ENCODE results near the gene AHI1.
A peak's percentile ranks its signal among the peaks of the same experiment; 100 is the strongest.
"Not testable (repeated sequence)": the region's sequence is repeated elsewhere in the genome, so short reads cannot be mapped to it uniquely, and the experiment has no call there.

The AHI1 gene

GRCh38 chr6:135372758-135373157 is 124.8 kb downstream of the AHI1 start:
- DNase-seq = no peak
- TF ChIP-seq POLR2A (IDR thresholded peaks at IDR 0.05; ENCODE audit: low read length) = no peak
- TF ChIP-seq GATA1 (IDR thresholded peaks at IDR 0.05; ENCODE audit: low read depth, low read length) = no peak

GRCh38 chr6:135363622-135364021 is 133.9 kb downstream of the AHI1 start:
- DNase-seq = not testable (repeated sequence)

GRCh38 chr6:135362124-135362523 is 135.4 kb downstream of the AHI1 start:
- TF ChIP-seq POLR2A (IDR thresholded peaks at IDR 0.05; ENCODE audit: low read length) (no peak), GATA1 (IDR thresholded peaks at IDR 0.05; ENCODE audit: low read depth, low read length) (no peak)
- DNase-seq = no peak

GRCh38 chr6:135360222-135360621 is 137.3 kb downstream of the AHI1 start:
- no peak for TF ChIP-seq POLR2A (IDR thresholded peaks at IDR 0.05; ENCODE audit: low read length)
- TF ChIP-seq GATA1 (IDR thresholded peaks at IDR 0.05; ENCODE audit: low read depth, low read length) = no peak

GRCh38 chr6:135358985-135359384 is 138.6 kb downstream of the AHI1 start:
- TF ChIP-seq GATA1 (IDR thresholded peaks at IDR 0.05; ENCODE audit: low read depth, low read length) = no peak
- no peak for TF ChIP-seq POLR2A (IDR thresholded peaks at IDR 0.05; ENCODE audit: low read length)
- DNase-seq = no peak

More at GRCh38 chr6:135360222-135360621, 137.3 kb downstream of the AHI1 start:
- DNase-seq = no peak

- no peak for DNase-seq
- TF ChIP-seq GATA1 (IDR thresholded peaks at IDR 0.05; ENCODE audit: low read depth, low read length) = no peak
- TF ChIP-seq POLR2A (IDR thresholded peaks at IDR 0.05; ENCODE audit: low read length) = no peak
Measured at GRCh38 chr6:135358251-135358821, 139.2 kb downstream of the AHI1 start.

- TF ChIP-seq GATA1 (IDR thresholded peaks at IDR 0.05; ENCODE audit: low read depth, low read length) (no peak), POLR2A (IDR thresholded peaks at IDR 0.05; ENCODE audit: low read length) (no peak)
Measured at GRCh38 chr6:135354407-135354806, 143.1 kb downstream of the AHI1 start.

GRCh38 chr6:135353113-135353512 is 144.4 kb downstream of the AHI1 start:
- DNase-seq = no peak
- TF ChIP-seq POLR2A (IDR thresholded peaks at IDR 0.05; ENCODE audit: low read length) (no peak), GATA1 (IDR thresholded peaks at IDR 0.05; ENCODE audit: low read depth, low read length) (no peak)

More at GRCh38 chr6:135354407-135354806, 143.1 kb downstream of the AHI1 start:
- no peak for DNase-seq

- TF ChIP-seq POLR2A (IDR thresholded peaks at IDR 0.05; ENCODE audit: low read length) (no peak), GATA1 (IDR thresholded peaks at IDR 0.05; ENCODE audit: low read depth, low read length) (no peak)
- DNase-seq = no peak
Measured at GRCh38 chr6:135351635-135352034, 145.9 kb downstream of the AHI1 start.

- peak in 1 of 2 experiments; percentile 23 for DNase-seq
- TF ChIP-seq POLR2A (IDR thresholded peaks at IDR 0.05; ENCODE audit: low read length) (no peak), GATA1 (IDR thresholded peaks at IDR 0.05; ENCODE audit: low read depth, low read length) (no peak)
Measured at GRCh38 chr6:135347887-135348286, 149.7 kb downstream of the AHI1 start.

- no peak for DNase-seq
- TF ChIP-seq POLR2A (IDR thresholded peaks at IDR 0.05; ENCODE audit: low read length) (no peak), GATA1 (IDR thresholded peaks at IDR 0.05; ENCODE audit: low read depth, low read length) (no peak)
Measured at GRCh38 chr6:135346747-135347146, 150.8 kb downstream of the AHI1 start.

- TF ChIP-seq POLR2A (IDR thresholded peaks at IDR 0.05; ENCODE audit: low read length) (no peak), GATA1 (IDR thresholded peaks at IDR 0.05; ENCODE audit: low read depth, low read length) (no peak)
- DNase-seq = no peak
Measured at GRCh38 chr6:135344526-135344925, 153.0 kb downstream of the AHI1 start.

- not testable (repeated sequence) for DNase-seq
Measured at GRCh38 chr6:135339920-135340319, 157.6 kb downstream of the AHI1 start.

- DNase-seq = peak in 1 of 2 experiments; percentile 31
- TF ChIP-seq POLR2A (IDR thresholded peaks at IDR 0.05; ENCODE audit: low read length) (no peak), GATA1 (IDR thresholded peaks at IDR 0.05; ENCODE audit: low read depth, low read length) (no peak)
Measured at GRCh38 chr6:135334169-135334568, 163.4 kb downstream of the AHI1 start.

GRCh38 chr6:135331002-135331401 is 166.5 kb downstream of the AHI1 start:
- DNase-seq = no peak
- TF ChIP-seq POLR2A (IDR thresholded peaks at IDR 0.05; ENCODE audit: low read length) = no peak
